Lower leg skin (tissue), 4 donors: ENCODE results near the gene TRIM32. TPM values are rescaled to one million over a fixed set of nuclear protein-coding genes. Genes with fewer than 3 reads are reported as not detected.
A peak's percentile ranks its signal among the peaks of the same experiment; 100 is the strongest.

Experiments used
- DNase-seq, 2 donors: peaks; one replicate each; pipeline ENCODE4 v3.0.0-alpha.2; 2019; ENCODE audit warnings: low spot score in 2 of 2
- H3K4me3 ChIP-seq: fragments of 200-600 bp; sonication (generic); 2 replicates; pipeline ENCODE4 v1.5.1; 2017; ENCODE audit warnings: mild to moderate bottlenecking, low read depth; ENCODE audit not compliant: poor library complexity, severe bottlenecking
- POLR2A ChIP-seq, 2 donors: fragments of 450-650 bp; IDR thresholded peaks; one replicate each; pipeline ENCODE4 v1.6.1; 2016 to 2017; ENCODE audit warnings: antibody characterized with exemption in 2 of 2, mild to moderate bottlenecking in 1 of 2, moderate library complexity in 1 of 2
- WGBS, 2 donors: methylation state at CpG; one replicate each; pipeline ENCODE4 v1.1.5; 2018; 5-methylcytosine and 5-hydroxymethylcytosine counted together
- intact Hi-C: fragments of 100-400 bp; cut with DNase I; formaldehyde crosslinking; loops from one replicate; pipeline ENCODE4 v1.15.0; 2023; ENCODE audit warnings: low total_unique reads
- total RNA-seq, 4 donors: library from RNA; depleted of rRNA; stranded (reverse); fragments of >200 nt; gene quantifications; one replicate each; pipeline ENCODE4 v1.1.0, GENCODE V29; 2016
- TF ChIP-seq, protein P1 (sequence below), 3 donors: fragments of 450-650 bp; IDR thresholded peaks; one replicate each; pipeline ENCODE4 v1.5.1; 2016; ENCODE audit warnings: antibody characterized with exemption in 3 of 3, mild to moderate bottlenecking in 3 of 3, moderate library complexity in 2 of 3

The TRIM32 gene
- total RNA-seq, 4 donors from 2014 or later, result 9.9 to 16.1 (median 12.1) TPM

- peak; percentile 58 to 92 for DNase-seq
- intact Hi-C loops, result loop anchor here (5.0 kb wide), 1 partner anchor 125 kb away; no protein-coding TSS in a partner anchor
These were observed 50.0 kb downstream of the TRIM32 start for GRCh38 chr9:116737152-116737546.

GRCh38 chr9:116741086-116741740 lies 54.1 kb downstream of the TRIM32 start:
- intact Hi-C loops, result no loop called here
- WGBS, 2 donors, result 69 to 74% methylated on average over 3 of the region's 3 CpGs
- H3K4me3 ChIP-seq, result no peak overlapping the region
- DNase-seq, result no peak
- no peak for TF ChIP-seq POLR2A (IDR thresholded peaks at IDR 0.05)
- TF ChIP-seq, protein P1, sequence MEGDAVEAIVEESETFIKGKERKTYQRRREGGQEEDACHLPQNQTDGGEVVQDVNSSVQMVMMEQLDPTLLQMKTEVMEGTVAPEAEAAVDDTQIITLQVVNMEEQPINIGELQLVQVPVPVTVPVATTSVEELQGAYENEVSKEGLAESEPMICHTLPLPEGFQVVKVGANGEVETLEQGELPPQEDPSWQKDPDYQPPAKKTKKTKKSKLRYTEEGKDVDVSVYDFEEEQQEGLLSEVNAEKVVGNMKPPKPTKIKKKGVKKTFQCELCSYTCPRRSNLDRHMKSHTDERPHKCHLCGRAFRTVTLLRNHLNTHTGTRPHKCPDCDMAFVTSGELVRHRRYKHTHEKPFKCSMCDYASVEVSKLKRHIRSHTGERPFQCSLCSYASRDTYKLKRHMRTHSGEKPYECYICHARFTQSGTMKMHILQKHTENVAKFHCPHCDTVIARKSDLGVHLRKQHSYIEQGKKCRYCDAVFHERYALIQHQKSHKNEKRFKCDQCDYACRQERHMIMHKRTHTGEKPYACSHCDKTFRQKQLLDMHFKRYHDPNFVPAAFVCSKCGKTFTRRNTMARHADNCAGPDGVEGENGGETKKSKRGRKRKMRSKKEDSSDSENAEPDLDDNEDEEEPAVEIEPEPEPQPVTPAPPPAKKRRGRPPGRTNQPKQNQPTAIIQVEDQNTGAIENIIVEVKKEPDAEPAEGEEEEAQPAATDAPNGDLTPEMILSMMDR (IDR thresholded peaks at IDR 0.05), result no peak

More at GRCh38 chr9:116737152-116737546, 50.0 kb downstream of the TRIM32 start:
- WGBS, 2 donors, result 16 to 24% methylated on average over 16 of the region's 16 CpGs
- TF ChIP-seq, protein P1 (IDR thresholded peaks at IDR 0.05), result no peak
- TF ChIP-seq POLR2A (IDR thresholded peaks at IDR 0.05), result no peak
- no peak overlapping the region for H3K4me3 ChIP-seq

- no peak overlapping the region for H3K4me3 ChIP-seq
- intact Hi-C loops, result no loop called here
- TF ChIP-seq POLR2A (IDR thresholded peaks at IDR 0.05), result no peak
- TF ChIP-seq, protein P1 (IDR thresholded peaks at IDR 0.05), result no peak
- no peak for DNase-seq
- WGBS, 2 donors, result 82 to 87% methylated on average over 2 of the region's 2 CpGs
These were observed 54.6 kb downstream of the TRIM32 start for GRCh38 chr9:116741742-116742141.

GRCh38 chr9:116749176-116749575 lies 62.1 kb downstream of the TRIM32 start:
- 92 to 93% methylated on average over 3 of the region's 3 CpGs for WGBS, 2 donors
- intact Hi-C loops, result no loop called here

DNA sequence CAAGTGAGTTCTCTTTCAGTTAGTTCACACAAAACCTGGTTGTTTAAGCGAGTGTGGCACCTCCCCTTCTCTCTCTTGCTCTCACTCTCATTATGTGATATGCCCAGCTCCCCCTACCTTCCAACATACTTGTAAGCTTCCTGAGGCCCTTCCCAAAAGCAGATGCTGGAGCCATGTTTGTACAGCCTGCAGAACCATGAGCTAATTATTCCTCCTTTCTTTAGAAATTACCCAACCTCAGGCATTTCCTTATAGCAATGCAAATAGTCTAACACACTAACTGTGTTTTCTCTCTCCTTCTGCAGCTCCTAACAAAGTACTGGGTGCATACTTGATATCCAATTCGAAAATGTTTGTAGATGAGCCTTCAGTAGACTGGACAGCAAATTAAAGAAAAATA lies 62.7 kb downstream of the TRIM32 start:
- TF ChIP-seq, protein P1 (IDR thresholded peaks at IDR 0.05), result no peak
- TF ChIP-seq POLR2A (IDR thresholded peaks at IDR 0.05), result no peak
- H3K4me3 ChIP-seq, result no peak overlapping the region
- intact Hi-C loops, result no loop called here
- 76 to 82% methylated on average over 2 of the region's 2 CpGs for WGBS, 2 donors
- DNase-seq, result no peak

More at GRCh38 chr9:116749176-116749575, 62.1 kb downstream of the TRIM32 start:
- TF ChIP-seq, protein P1 (IDR thresholded peaks at IDR 0.05), result no peak
- H3K4me3 ChIP-seq, result no peak overlapping the region
- no peak for DNase-seq

DNA sequence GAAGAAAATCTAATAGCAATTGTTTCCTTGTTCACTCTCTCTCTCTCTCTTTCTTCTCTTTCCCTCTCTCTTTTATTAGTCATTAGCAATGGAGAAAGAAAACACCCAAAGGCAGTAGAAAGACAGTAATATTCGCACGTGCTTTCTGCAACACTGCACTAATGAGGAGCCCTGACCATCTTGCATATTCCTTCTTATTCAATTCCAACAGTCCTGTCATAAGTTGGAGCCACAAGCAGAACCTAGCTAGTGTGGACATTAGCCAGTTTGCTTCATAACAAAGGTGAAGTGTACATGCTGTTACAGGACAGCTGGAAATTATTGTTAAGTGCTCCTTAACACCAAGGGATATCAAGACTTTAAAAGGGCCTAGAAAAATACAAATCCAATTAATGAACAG lies 63.4 kb downstream of the TRIM32 start:
- WGBS, 2 donors, result 79 to 84% methylated on average over 2 of the region's 2 CpGs
- DNase-seq, result no peak
- intact Hi-C loops, result no loop called here
- TF ChIP-seq, protein P1 (IDR thresholded peaks at IDR 0.05), result no peak
- TF ChIP-seq POLR2A (IDR thresholded peaks at IDR 0.05), result no peak
- no peak overlapping the region for H3K4me3 ChIP-seq
